Thyroid gland (tissue), 4 donors: ENCODE measurements around the gene CEBPB.

Experiments used
- POLR2A ChIP-seq, 2 donors: fragments of 450-650 bp; IDR thresholded peaks; one replicate each; pipeline ENCODE4 v1.6.1; 2017; ENCODE audit warnings: antibody characterized with exemption in 2 of 2, mild to moderate bottlenecking in 2 of 2, moderate library complexity in 1 of 2
- TF ChIP-seq, protein P1 (sequence below), 6 experiments: fragments of 200-600 bp in 3 of 6; fragments of 450-650 bp in 3 of 6; sonication (generic) in 3 of 6; IDR thresholded peaks; one replicate each; pipeline ENCODE4 v1.5.1; 2016 to 2019; ENCODE audit warnings: antibody characterized with exemption in 6 of 6, mild to moderate bottlenecking in 2 of 6, inconsistent platforms in 1 of 6, moderate library complexity in 1 of 6

- TF ChIP-seq, protein P1, sequence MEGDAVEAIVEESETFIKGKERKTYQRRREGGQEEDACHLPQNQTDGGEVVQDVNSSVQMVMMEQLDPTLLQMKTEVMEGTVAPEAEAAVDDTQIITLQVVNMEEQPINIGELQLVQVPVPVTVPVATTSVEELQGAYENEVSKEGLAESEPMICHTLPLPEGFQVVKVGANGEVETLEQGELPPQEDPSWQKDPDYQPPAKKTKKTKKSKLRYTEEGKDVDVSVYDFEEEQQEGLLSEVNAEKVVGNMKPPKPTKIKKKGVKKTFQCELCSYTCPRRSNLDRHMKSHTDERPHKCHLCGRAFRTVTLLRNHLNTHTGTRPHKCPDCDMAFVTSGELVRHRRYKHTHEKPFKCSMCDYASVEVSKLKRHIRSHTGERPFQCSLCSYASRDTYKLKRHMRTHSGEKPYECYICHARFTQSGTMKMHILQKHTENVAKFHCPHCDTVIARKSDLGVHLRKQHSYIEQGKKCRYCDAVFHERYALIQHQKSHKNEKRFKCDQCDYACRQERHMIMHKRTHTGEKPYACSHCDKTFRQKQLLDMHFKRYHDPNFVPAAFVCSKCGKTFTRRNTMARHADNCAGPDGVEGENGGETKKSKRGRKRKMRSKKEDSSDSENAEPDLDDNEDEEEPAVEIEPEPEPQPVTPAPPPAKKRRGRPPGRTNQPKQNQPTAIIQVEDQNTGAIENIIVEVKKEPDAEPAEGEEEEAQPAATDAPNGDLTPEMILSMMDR (IDR thresholded peaks at IDR 0.05) = no peak
- no peak for TF ChIP-seq POLR2A (IDR thresholded peaks at IDR 0.05)
These were observed 48.6 kb upstream of the CEBPB start for GRCh38 chr20:50141811-50142561.
